OCI-LY1 (cell line): Measurements from ENCODE around the gene FAAP100.

Experiments used
- H2AFZ ChIP-seq: fragments of 200-600 bp; sonication (generic), shearing (Covaris generic); 2 replicates; pipeline ENCODE4 v1.6.0; 2014; ENCODE audit warnings: antibody characterized with exemption, mild to moderate bottlenecking, low read length
- H3F3A ChIP-seq: fragments of 200-600 bp; sonication (generic), shearing (Covaris generic); 2 replicates; pipeline ENCODE4 v1.6.0; 2014; ENCODE audit warnings: mild to moderate bottlenecking, antibody characterized with exemption, low read length, moderate library complexity; ENCODE audit not compliant: insufficient read depth
- H3K27ac ChIP-seq: fragments of 200-600 bp; sonication (generic); 2 replicates; pipeline ENCODE4 v1.5.1; 2014; ENCODE audit warnings: low read length, mixed run types, mild to moderate bottlenecking, low read depth; ENCODE audit not compliant: poor library complexity, severe bottlenecking
- H3K27me3 ChIP-seq: fragments of 200-600 bp; sonication (generic); 2 replicates; pipeline ENCODE4 v1.6.0; 2014; ENCODE audit warnings: antibody characterized with exemption, mild to moderate bottlenecking, low read length, moderate library complexity; ENCODE audit not compliant: insufficient read depth
- H3K36me3 ChIP-seq: fragments of 200-600 bp; sonication (generic); 2 replicates; pipeline ENCODE4 v1.6.1; 2014; ENCODE audit warnings: mild to moderate bottlenecking, antibody characterized with exemption, low read length, moderate library complexity, mixed read lengths; ENCODE audit not compliant: insufficient read depth
- H3K4me1 ChIP-seq: fragments of 200-600 bp; sonication (generic); 2 replicates; pipeline ENCODE4 v1.5.1; 2014; ENCODE audit warnings: mild to moderate bottlenecking, low read length, moderate library complexity; ENCODE audit not compliant: insufficient read depth, severe bottlenecking
- H3K4me2 ChIP-seq: fragments of 200-600 bp; sonication (generic), shearing (Covaris generic); 2 replicates; pipeline ENCODE4 v1.6.1; 2014; ENCODE audit warnings: low read length
- H3K4me3 ChIP-seq: fragments of 200-600 bp; sonication (generic); 2 replicates; pipeline ENCODE4 v1.5.1; 2014; ENCODE audit warnings: low read length, low read depth, mild to moderate bottlenecking, mixed read lengths; ENCODE audit not compliant: poor library complexity, severe bottlenecking
- H3K79me2 ChIP-seq: fragments of 200-600 bp; shearing (Covaris generic); 2 replicates; pipeline ENCODE4 v1.6.1; 2016; ENCODE audit warnings: mixed run types, low read length, mixed read lengths; ENCODE audit not compliant: insufficient read depth
- H3K9ac ChIP-seq: fragments of 200-600 bp; sonication (generic), shearing (Covaris generic); 2 replicates; pipeline ENCODE4 v1.6.1; 2014; ENCODE audit warnings: mild to moderate bottlenecking, low read length, mixed read lengths
- H3K9me2 ChIP-seq: fragments of 200-600 bp; sonication (generic), shearing (Covaris generic); 2 replicates; pipeline ENCODE4 v1.6.1; 2014; ENCODE audit warnings: low read depth, mild to moderate bottlenecking, low read length, mixed read lengths
- H3K9me3 ChIP-seq: fragments of 200-600 bp; shearing (Covaris generic); 2 replicates; pipeline ENCODE4 v1.6.1; 2014; ENCODE audit warnings: low read length, mixed read lengths
- H4K20me1 ChIP-seq: fragments of 200-600 bp; sonication (generic), shearing (Covaris generic); 2 replicates; pipeline ENCODE4 v1.6.0; 2016; ENCODE audit warnings: mild to moderate bottlenecking, low read length; ENCODE audit not compliant: insufficient read depth
- EZH2 ChIP-seq: fragments of 200-600 bp; sonication (generic), shearing (Covaris generic); IDR thresholded peaks from 2 replicates; pipeline ENCODE4 v1.8.0; 2017; ENCODE audit warnings: borderline replicate concordance, mixed run types, mild to moderate bottlenecking, antibody characterized with exemption, low read length, moderate library complexity, mixed read lengths
- TF ChIP-seq, protein P1 (sequence below): fragments of 200-600 bp; sonication (generic), shearing (Covaris generic); IDR thresholded peaks from 2 replicates; pipeline ENCODE4 v1.5.1; 2017; ENCODE audit warnings: mild to moderate bottlenecking, antibody characterized with exemption, low read length, moderate library complexity, mixed read lengths

Gene FAAP100

DNA sequence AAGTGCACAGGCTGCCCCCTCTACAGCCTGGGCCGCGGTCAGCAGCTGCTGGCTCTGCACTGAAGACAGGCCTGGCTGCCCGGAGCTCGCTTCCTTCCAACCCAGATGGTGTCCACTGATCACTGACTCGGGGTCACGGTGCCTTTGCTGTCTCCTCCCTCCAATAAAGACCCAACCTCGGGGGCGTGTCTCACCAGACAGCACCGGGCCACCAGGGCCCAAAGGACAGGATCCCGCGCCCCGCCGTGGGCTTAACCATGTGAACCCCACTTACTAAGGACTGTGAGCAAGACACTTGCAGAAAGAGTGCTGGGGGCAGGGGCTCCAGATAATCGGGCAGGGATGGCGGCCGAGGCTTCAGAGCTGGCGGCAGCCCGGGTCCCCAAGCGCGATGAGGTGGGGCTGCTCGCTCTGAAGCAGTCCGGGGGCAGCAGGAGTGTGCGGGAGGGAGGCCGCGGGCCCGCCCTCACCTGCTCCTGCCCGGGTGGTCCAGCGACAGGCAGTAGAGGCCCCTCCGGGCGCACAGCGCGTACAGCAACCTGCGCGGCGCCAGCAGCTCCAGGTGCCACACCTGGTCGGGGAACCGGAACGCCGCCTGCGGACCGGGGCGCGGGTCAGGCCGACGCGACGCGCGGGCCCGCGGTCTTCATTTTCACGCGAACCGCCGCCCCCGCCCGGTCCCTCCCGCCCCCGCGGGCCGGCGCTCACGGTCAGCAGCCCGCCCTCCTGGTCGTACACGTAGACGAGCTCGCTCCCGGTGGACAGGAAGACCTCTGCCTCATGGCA lies 502 bp downstream of the FAAP100 start:
- no peaks in the 10 kb centered on the region for H3K27me3 ChIP-seq
- H3F3A ChIP-seq = no peaks in the 10 kb centered on the region
- no peaks in the 10 kb centered on the region for H3K79me2 ChIP-seq
- H3K4me3 ChIP-seq = peak overlapping the region; percentile 84
- H2AFZ ChIP-seq = no peak overlapping the region
- H4K20me1 ChIP-seq = no peaks in the 10 kb centered on the region
- no peak overlapping the region for H3K27ac ChIP-seq
- peak overlapping the region; percentile 95 for H3K9ac ChIP-seq
- H3K4me2 ChIP-seq = peak overlapping the region; percentile 77
- TF ChIP-seq, protein P1, sequence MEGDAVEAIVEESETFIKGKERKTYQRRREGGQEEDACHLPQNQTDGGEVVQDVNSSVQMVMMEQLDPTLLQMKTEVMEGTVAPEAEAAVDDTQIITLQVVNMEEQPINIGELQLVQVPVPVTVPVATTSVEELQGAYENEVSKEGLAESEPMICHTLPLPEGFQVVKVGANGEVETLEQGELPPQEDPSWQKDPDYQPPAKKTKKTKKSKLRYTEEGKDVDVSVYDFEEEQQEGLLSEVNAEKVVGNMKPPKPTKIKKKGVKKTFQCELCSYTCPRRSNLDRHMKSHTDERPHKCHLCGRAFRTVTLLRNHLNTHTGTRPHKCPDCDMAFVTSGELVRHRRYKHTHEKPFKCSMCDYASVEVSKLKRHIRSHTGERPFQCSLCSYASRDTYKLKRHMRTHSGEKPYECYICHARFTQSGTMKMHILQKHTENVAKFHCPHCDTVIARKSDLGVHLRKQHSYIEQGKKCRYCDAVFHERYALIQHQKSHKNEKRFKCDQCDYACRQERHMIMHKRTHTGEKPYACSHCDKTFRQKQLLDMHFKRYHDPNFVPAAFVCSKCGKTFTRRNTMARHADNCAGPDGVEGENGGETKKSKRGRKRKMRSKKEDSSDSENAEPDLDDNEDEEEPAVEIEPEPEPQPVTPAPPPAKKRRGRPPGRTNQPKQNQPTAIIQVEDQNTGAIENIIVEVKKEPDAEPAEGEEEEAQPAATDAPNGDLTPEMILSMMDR = no peak
- TF ChIP-seq EZH2 = no peak
- no peaks in the 10 kb centered on the region for H3K9me3 ChIP-seq
- H3K4me1 ChIP-seq = peaks cover 23% of the 10 kb centered on the region
- H3K9me2 ChIP-seq = no peaks in the 10 kb centered on the region
- H3K36me3 ChIP-seq = peaks cover 39% of the 10 kb centered on the region

DNA sequence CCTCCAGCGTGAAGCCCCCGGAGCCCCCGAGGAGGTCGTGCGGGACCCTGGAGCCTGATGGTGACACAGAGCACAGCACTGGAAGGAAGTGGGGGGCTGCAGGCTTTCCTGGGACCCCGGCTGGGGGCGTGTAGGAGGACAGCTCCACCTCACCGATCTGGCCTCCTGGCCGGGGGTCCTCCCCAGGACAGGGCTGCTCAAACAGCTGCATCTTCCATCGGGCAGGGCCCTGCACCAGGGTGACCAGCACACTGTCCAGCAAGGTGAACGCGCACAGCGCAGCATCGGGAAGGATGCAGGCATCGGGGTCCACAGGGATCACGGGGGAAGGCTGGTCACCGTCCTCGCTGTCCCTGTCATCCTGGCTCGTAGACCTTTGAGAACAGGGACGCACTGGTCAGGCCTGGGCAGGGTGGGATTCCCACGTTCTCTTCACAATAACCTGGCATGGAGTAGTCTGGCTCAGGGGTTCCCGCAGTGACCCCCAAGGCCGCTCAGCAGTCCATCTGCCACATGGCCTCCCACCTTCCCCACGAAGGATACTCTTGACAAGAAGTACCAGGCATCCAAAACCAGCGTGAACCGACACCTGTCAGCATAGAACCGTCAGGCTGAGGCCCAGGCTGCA lies 1.2 kb downstream of the FAAP100 start:
- Histone ChIP-seq H3K79me2 (no peaks in the 10 kb centered on the region), H2AFZ (no peak overlapping the region), H3F3A (no peaks in the 10 kb centered on the region), H3K9ac (peak overlapping the region; percentile 95), H3K27ac (no peak overlapping the region), H3K4me1 (peaks cover 23% of the 10 kb centered on the region), H3K9me2 (no peaks in the 10 kb centered on the region), H3K27me3 (no peaks in the 10 kb centered on the region), H3K4me3 (peak overlapping the region; percentile 84), H3K9me3 (no peaks in the 10 kb centered on the region), H3K4me2 (peak overlapping the region; percentile 77), H4K20me1 (no peaks in the 10 kb centered on the region), H3K36me3 (peaks cover 39% of the 10 kb centered on the region; the same call in 1 of the 2 replicates)
- TF ChIP-seq EZH2 = no peak
- TF ChIP-seq, protein P1 = no peak

DNA sequence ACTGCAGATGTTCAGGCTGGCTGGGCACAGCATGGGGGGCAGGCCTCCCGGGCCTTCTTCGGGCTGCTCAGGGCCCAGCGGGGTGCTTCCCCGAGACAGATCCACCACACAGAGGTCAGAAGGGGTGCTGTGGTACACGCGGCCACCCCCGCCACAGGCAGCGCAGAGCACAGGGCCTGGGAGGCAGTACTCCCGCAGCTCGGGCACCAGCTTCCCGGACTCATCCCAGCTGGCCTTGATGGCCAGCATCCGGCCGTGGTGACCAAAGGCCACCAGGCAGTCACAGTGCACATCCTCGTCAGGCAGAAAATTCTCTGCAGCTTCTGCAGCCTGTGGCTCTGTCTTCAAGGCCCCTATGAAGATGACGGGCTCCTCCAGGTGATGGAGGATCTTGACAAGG lies 1.9 kb downstream of the FAAP100 start:
- Histone ChIP-seq H3F3A (no peaks in the 10 kb centered on the region), H3K9me2 (no peaks in the 10 kb centered on the region), H3K4me3 (no peak overlapping the region), H3K4me1 (peaks cover 23% of the 10 kb centered on the region), H2AFZ (no peak overlapping the region), H4K20me1 (no peaks in the 10 kb centered on the region), H3K9me3 (no peaks in the 10 kb centered on the region), H3K4me2 (no peak overlapping the region), H3K36me3 (peaks cover 43% of the 10 kb centered on the region), H3K27me3 (no peaks in the 10 kb centered on the region), H3K27ac (no peak overlapping the region), H3K9ac (no peak overlapping the region), H3K79me2 (no peaks in the 10 kb centered on the region)
- TF ChIP-seq, protein P1 = no peak
- no peak for TF ChIP-seq EZH2
